ENCODE results near the gene ZFAND3. TPM values are rescaled to one million over a fixed set of nuclear protein-coding genes. Genes with fewer than 3 reads are reported as not detected.
A peak's percentile ranks its signal among the peaks of the same experiment; 100 is the strongest.
"Not testable (repeated sequence)": the region's sequence is repeated elsewhere in the genome, so short reads cannot be mapped to it uniquely, and the experiment has no call there.

The ZFAND3 gene
- total and polyA plus RNA-seq, 2 experiments from 2014 or later, result 16.9 to 28.2 TPM

GRCh38 chr6:37893734-37894133, 74.2 kb downstream of the ZFAND3 start:
- not testable (repeated sequence) for H3K36me3 Mint-ChIP-seq (ENCODE audit: low read depth); H2AFZ ChIP-seq; H3K27ac ChIP-seq (ENCODE audit: low read depth); H3K4me2 ChIP-seq; H3K27ac Mint-ChIP-seq; ATAC-seq; H3K9me2 ChIP-seq (ENCODE audit: insufficient read depth); H3F3A ChIP-seq (replicated peaks; ENCODE audit: low read depth); H3K27me3 ChIP-seq (ENCODE audit: insufficient read depth); H3K4me3 Mint-ChIP-seq; H3K4me3 ChIP-seq; H4K20me1 ChIP-seq (replicated peaks; ENCODE audit: insufficient read depth); H3K36me3 ChIP-seq (ENCODE audit: insufficient read depth); H3K9me3 Mint-ChIP-seq; H3K4me1 ChIP-seq (ENCODE audit: insufficient read depth); DNase-seq (ENCODE audit: low spot score); H3K27me3 Mint-ChIP-seq (ENCODE audit: insufficient read depth, low read depth, poor library complexity)
- peaks cover 16% of the 10 kb centered on the region; the same call in 2 of the 3 replicates for H3K4me1 Mint-ChIP-seq
- H3K79me2 ChIP-seq (replicated peaks; ENCODE audit: insufficient read depth), result peaks cover 71% of the 10 kb centered on the region

- TF ChIP-seq ZNF462 (CRISPR knock-in tag; IDR thresholded peaks at IDR 0.05) (no peak), EZH2phosphoT487 (IDR thresholded peaks at IDR 0.05; ENCODE audit: unreplicated experiment) (no peak), JUNB (IDR thresholded peaks at IDR 0.05; ENCODE audit: unreplicated experiment) (no peak), NANOG (IDR thresholded peaks at IDR 0.05; ENCODE audit: borderline replicate concordance) (no peak)
- H3K27me3 Mint-ChIP-seq (ENCODE audit: insufficient read depth, low read depth, poor library complexity), result peaks cover 2% of the 10 kb centered on the region
- ATAC-seq (no peak), DNase-seq (ENCODE audit: low spot score) (no peak)
- H3K4me1 ChIP-seq (ENCODE audit: insufficient read depth), result peaks cover 7% of the 10 kb centered on the region
- no peak overlapping the region for H2AFZ ChIP-seq
- H4K20me1 ChIP-seq (replicated peaks; ENCODE audit: insufficient read depth), result peaks cover 5% of the 10 kb centered on the region
- no peaks in the 10 kb centered on the region for H3K9me3 Mint-ChIP-seq
- H3K27ac Mint-ChIP-seq, result 0 out of 2 replicates have a peak overlapping the region, but pooled peaks have one; percentile 17
- H3K4me1 Mint-ChIP-seq, result peaks cover 16% of the 10 kb centered on the region; the same call in 2 of the 3 replicates
- H3K36me3 ChIP-seq (ENCODE audit: insufficient read depth), result no peaks in the 10 kb centered on the region
- no peaks in the 10 kb centered on the region for H3F3A ChIP-seq (replicated peaks; ENCODE audit: low read depth)
- peaks cover 72% of the 10 kb centered on the region for H3K79me2 ChIP-seq (replicated peaks; ENCODE audit: insufficient read depth)
- no peaks in the 10 kb centered on the region for H3K36me3 Mint-ChIP-seq (ENCODE audit: low read depth)
- no peaks in the 10 kb centered on the region for H3K27me3 ChIP-seq (ENCODE audit: insufficient read depth)
- H3K27ac ChIP-seq (ENCODE audit: low read depth), result no peak overlapping the region
- no peaks in the 10 kb centered on the region for H3K9me2 ChIP-seq (ENCODE audit: insufficient read depth)
- no peak overlapping the region for H3K4me3 Mint-ChIP-seq
- H3K4me3 ChIP-seq, result no peak overlapping the region
- H3K4me2 ChIP-seq, result no peak overlapping the region
Measured at GRCh38 chr6:37894585-37894984, 75.1 kb downstream of the ZFAND3 start.

Data from GM23338 (cell line).